Glutamatergic neuron (in vitro differentiated cells): Measurements from ENCODE around the gene PI16. TPM values are rescaled to one million over a fixed set of nuclear protein-coding genes. Genes with fewer than 3 reads are reported as not detected.

Experiments
- DNase-seq: peaks from one replicate; pipeline ENCODE4 v3.0.0; 2022
- H3K27ac Mint-ChIP-seq: one replicate; pipeline ENCODE4 v1.8.0; 2020; ENCODE audit warnings: mild to moderate bottlenecking, mixed read lengths, inconsistent platforms; ENCODE audit not compliant: unreplicated experiment
- H3K27me3 Mint-ChIP-seq: one replicate; pipeline ENCODE4 v1.8.0; 2020; ENCODE audit warnings: mild to moderate bottlenecking, moderate library complexity, mixed read lengths, inconsistent platforms; ENCODE audit not compliant: unreplicated experiment
- H3K36me3 Mint-ChIP-seq: one replicate; pipeline ENCODE4 v1.8.0; 2020; ENCODE audit warnings: mild to moderate bottlenecking, mixed read lengths, inconsistent platforms; ENCODE audit not compliant: unreplicated experiment
- H3K4me1 Mint-ChIP-seq: one replicate; pipeline ENCODE4 v1.8.0; 2020; ENCODE audit warnings: mild to moderate bottlenecking, low read depth, mixed read lengths, inconsistent platforms; ENCODE audit not compliant: unreplicated experiment
- H3K4me3 Mint-ChIP-seq: one replicate; pipeline ENCODE4 v1.8.0; 2020; ENCODE audit warnings: mild to moderate bottlenecking, mixed read lengths, inconsistent platforms; ENCODE audit not compliant: unreplicated experiment
- H3K9me3 Mint-ChIP-seq: one replicate; pipeline ENCODE4 v1.8.0; 2020; ENCODE audit warnings: mild to moderate bottlenecking, moderate library complexity, mixed read lengths, inconsistent platforms; ENCODE audit not compliant: unreplicated experiment
- CTCF ChIP-seq: fragments of 200-600 bp; sonication (generic); IDR thresholded peaks from one replicate; pipeline ENCODE4 v1.5.0; 2021; ENCODE audit not compliant: partially characterized antibody, unreplicated experiment
- total RNA-seq: library from RNA; stranded (reverse); fragmentation: NEBNext Ultra II Directional; extraction: Animal tissue kit (Norgen Biotek cat#: 25700); gene quantifications from one replicate; pipeline ENCODE4 v1.2.1, GENCODE V29; 2021; ENCODE audit not compliant: unreplicated experiment

PI16 gene
- total RNA-seq, 1 donor from 2014 or later, result not detected

GRCh38 chr6:36973190-36973589 is 18.7 kb downstream of the PI16 start:
- DNase-seq, result no peak
- no peaks in the 10 kb centered on the region for H3K36me3 Mint-ChIP-seq

GRCh38 chr6:36973647-36974046 is 19.1 kb downstream of the PI16 start:
- no peak for DNase-seq
- Mint-ChIP-seq H3K4me3 (no peak overlapping the region), H3K27me3 (peaks cover 2% of the 10 kb centered on the region), H3K9me3 (peaks cover 2% of the 10 kb centered on the region), H3K4me1 (no peaks in the 10 kb centered on the region), H3K27ac (no peak overlapping the region), H3K36me3 (no peaks in the 10 kb centered on the region)
- no peak for TF ChIP-seq CTCF

More at GRCh38 chr6:36973190-36973589, 18.7 kb downstream of the PI16 start:
- Mint-ChIP-seq H3K4me3 (no peak overlapping the region), H3K4me1 (no peaks in the 10 kb centered on the region), H3K9me3 (peaks cover 2% of the 10 kb centered on the region), H3K27me3 (peaks cover 2% of the 10 kb centered on the region), H3K27ac (no peak overlapping the region)
- TF ChIP-seq CTCF, result no peak

GRCh38 chr6:36975231-36976006 is 20.9 kb downstream of the PI16 start:
- TF ChIP-seq CTCF, result no peak
- H3K4me1 Mint-ChIP-seq, result peaks cover 17% of the 10 kb centered on the region
- DNase-seq, result no peak
- peaks cover 1% of the 10 kb centered on the region for H3K9me3 Mint-ChIP-seq
- H3K27me3 Mint-ChIP-seq, result peaks cover 2% of the 10 kb centered on the region
- H3K36me3 Mint-ChIP-seq, result no peaks in the 10 kb centered on the region
- no peak overlapping the region for H3K27ac Mint-ChIP-seq
- H3K4me3 Mint-ChIP-seq, result no peak overlapping the region

GRCh38 chr6:36976007-36976264 is 21.4 kb downstream of the PI16 start:
- Mint-ChIP-seq H3K4me3 (no peak overlapping the region), H3K36me3 (no peaks in the 10 kb centered on the region), H3K9me3 (peaks cover 3% of the 10 kb centered on the region), H3K4me1 (peaks cover 21% of the 10 kb centered on the region), H3K27ac (no peak overlapping the region), H3K27me3 (peaks cover 2% of the 10 kb centered on the region)
- no peak for DNase-seq
- no peak for TF ChIP-seq CTCF

- Mint-ChIP-seq H3K4me3 (no peak overlapping the region), H3K36me3 (no peaks in the 10 kb centered on the region), H3K27me3 (peaks cover 2% of the 10 kb centered on the region), H3K4me1 (peaks cover 25% of the 10 kb centered on the region), H3K27ac (no peak overlapping the region), H3K9me3 (peaks cover 3% of the 10 kb centered on the region)
- TF ChIP-seq CTCF, result no peak
- no peak for DNase-seq
Observed at GRCh38 chr6:36976509-36976908, 22.0 kb downstream of the PI16 start.
